ENCODE data around the gene VOPP1.

Gene VOPP1

DNA sequence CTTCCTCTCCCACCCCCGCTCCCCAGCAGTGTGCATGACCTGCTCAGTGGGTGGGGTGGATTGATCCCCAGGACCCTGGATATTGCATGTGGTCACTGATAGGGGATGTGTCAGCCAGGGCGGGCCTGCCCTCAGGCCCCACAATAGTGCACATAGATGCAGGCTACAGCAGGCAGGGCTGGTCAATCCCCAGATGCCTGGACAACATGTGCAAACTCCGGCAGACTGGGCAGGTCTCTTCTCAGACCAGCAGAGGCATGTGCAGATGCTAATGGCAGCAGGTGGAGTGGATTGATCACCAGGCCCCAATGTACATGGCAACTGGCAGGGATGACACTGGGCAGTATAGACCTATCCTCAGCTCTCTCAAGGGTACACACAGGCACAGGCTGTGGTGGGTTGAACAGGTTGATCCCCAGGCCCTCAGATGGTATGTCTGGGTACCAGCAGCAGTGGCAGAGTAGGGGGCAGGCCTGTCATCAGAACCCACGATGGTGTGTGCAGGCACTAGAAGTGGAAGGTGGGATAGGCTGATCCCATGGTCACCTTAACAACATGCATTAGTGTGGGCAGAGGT is 108.5 kb downstream of the VOPP1 start:
- no peak for DNase-seq

DNA sequence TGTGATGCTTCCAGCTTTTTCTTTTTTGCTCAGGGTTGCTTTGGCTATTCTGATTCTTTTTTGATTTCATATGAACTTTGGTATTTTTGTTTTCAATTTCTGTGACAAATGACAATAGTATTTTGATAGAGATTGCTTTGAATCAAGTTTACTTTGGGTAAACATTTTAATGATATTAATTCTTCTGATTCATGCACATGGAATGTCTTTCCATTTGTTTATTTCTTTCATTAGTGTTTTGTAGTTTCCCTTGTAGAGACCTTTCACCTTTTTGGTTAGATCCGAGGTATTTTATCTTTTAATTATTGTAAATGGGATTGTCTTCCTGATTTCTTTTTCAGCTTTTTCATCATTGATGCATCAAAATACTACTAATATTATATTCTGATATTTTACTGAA is 114.0 kb downstream of the VOPP1 start:
- DNase-seq = no peak

DNA sequence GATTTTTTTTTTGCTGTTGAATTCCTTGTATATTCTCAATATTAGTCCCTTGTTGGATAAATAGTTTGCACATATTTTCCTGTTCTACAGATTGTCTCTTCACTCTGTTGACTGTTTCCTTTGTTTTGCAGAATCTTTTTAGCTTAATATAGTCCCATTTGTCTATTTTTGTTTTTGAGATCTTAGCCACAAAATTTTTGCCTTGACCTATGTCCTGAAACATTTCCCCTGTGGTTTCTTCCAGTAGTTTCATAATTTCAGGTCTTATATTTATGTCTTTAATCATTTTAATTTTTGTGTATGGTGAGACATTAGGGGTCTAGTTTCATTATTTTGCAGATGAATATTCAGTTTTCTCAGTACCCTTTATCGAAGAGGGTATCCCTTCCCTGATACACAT is 114.5 kb downstream of the VOPP1 start:
- DNase-seq = no peak

DNA sequence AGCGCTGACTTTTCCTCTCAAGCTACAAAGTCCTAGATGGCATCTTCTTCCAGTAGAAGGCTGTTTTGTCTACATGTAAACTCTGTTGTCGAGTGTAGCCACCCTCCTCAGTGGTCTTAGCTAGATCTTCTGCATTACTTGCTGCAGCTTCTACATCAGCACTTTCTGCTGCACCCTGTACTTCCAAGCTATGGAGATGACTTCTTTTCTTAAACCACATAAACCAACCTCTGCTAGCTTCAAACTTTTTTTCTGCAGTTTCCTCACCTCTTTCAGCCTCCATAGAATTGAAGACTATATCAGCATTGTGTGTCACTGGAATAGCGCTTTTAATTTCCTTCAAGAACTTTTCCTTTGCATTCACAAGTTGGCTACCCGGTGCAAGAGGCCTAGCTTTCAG is 119.3 kb downstream of the VOPP1 start:
- no peak for DNase-seq

DNA sequence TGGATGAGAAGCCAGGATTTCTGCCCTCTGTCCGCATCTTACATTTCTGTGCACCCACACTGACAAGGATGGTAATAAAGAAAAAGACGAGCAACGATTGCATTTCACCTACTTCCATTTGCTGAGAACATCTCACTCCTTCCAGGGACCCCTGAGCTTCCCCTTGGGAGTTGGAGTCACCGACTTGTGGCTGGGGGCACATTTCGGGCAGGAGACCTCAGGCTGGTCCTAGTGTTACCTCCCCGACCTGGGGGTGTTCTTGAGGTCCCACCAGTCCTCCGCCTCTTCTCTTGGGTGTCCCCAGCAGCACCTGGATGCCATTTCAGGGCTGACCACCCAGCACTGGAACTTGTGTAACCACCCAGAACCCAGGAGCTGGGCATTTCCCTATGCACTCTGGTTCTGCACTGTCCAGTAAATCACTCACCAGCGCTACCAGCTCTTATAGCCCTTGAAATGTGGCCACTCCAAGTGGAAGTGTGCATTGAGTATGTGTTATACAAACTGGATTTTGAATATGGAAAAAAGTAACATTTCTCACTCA is 122.2 kb downstream of the VOPP1 start:
- DNase-seq = no peak

DNA sequence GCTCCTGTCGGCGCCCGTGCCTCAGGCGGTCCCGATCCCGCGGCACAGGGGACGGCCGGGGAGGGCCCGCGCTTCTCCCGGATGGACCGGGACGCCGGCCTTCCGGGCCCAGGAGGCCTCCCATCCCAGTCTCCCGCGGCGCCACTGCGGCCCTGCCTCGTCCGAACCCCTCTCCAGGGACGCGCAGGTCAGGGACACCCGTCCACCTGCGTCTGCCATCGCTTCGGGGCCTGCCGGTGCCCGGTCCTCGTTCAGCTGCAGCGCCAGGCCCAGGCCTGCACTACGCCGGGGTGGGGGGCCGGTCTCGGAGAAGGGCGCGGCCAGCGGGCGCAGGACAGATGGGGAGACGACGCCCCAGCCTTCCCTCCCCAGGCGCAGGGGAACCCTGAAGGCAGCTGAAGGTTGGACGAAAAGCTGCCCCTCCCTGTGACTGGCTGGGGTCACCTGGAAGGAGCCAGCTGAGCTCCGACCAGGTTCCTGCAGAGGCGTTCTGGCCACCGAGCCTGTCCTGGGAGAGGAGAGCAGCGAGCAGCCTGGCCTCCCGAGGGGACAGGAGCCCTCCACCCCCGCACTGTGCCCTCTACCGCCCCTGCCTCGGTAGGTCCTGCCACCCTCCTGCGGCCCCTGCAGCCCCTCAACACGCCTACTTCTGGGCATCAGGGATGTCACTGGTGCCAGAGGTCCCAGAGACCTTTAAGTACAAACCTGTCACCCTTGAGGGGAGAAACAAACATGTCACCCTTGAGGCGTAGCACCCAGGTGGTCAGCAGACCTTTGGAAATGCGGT is 122.9 kb downstream of the VOPP1 start:
- DNase-seq = no peak

DNA sequence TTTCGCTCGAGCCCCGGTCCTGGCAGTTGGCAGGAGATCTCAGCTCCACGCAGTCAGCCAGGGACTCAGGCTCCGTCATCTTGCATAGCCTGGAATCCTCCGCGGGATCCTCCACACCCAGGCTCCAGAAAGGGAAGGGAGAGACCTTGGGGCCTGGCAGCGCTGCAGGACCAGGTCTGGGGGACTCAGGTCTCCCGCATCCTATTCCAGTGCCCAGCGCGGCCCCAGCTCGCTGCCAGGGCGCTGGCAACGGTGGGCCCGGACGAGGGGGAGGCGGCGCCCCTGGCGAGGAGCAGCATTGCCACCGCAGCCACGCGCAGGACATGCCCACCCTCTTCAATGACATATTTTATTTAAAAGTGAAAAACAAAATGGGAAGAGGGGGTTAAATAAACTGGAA is 123.8 kb downstream of the VOPP1 start:
- no peak for DNase-seq

DNA sequence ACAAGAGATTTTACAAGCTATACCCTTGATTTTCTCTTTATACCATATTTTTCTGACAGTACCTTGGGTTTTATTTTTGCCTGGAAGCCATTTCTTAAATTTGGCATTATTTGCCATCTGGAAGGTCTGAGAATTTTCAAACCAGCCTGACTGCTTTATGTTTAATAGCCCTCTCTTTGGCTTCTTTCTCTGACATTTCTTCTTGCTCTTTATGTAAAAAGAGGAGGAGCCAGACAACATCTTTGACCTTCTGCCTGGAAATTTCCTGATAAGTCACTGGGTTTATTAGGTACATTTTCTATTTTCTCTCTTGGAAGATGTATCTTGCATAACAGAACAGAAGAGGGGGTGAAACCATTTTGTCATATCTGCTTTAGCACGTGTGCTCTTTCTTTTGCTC is 127.5 kb downstream of the VOPP1 start:
- no peak for DNase-seq

DNA sequence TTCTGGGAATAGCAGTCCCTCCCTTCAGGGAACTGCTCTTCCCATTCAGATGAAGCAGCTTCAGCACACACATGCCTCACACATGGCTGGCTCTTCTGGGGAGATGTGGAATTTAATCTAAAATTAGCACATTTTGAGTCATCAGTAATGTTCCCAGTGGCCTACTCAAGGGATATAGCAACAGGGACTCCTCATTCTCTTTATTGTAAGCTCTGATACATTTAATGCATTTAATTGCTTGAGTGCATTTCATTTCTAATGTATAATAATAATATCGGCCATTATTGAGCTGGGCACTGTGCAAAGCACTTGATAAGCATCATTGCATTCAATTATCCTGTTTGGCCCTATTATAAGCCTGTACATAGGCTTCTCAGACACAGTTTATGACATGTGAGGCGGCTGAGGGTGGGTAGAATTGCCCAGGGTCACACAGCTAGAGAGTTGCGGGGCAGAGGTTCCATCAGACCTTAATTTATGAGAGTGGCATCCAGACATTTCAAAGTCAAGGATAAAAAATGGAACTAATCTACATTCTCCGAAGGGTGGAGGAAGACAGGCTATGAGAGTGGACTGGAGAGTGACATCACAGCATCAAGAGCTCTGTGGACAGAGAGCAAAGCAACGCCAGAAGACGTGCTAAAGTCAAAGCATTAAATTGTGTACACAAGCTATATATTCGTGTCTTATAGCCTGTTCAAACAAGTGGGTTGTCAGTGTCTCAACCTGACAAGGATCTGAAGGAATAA is 130.4 kb downstream of the VOPP1 start:
- DNase-seq = no peak

DNA sequence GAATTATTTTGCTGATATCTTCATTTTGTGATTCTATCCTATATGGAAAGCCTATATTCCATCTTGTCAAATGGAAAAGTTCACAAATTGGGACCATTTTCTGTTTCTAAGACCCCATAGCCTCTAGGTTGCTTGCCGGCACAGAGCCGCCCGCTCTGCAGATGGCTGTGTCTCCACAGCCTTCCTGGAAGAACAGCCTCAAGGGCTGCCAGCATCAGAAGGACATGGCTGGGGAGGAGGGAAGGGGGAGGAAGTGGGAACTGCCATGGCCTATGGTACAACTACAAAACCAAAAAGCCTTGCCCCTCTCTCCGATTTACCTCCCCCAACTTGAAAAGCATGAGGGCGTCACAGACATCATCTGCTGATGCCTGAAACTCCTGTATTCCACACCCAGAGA is 131.3 kb downstream of the VOPP1 start:
- DNase-seq = no peak

DNA sequence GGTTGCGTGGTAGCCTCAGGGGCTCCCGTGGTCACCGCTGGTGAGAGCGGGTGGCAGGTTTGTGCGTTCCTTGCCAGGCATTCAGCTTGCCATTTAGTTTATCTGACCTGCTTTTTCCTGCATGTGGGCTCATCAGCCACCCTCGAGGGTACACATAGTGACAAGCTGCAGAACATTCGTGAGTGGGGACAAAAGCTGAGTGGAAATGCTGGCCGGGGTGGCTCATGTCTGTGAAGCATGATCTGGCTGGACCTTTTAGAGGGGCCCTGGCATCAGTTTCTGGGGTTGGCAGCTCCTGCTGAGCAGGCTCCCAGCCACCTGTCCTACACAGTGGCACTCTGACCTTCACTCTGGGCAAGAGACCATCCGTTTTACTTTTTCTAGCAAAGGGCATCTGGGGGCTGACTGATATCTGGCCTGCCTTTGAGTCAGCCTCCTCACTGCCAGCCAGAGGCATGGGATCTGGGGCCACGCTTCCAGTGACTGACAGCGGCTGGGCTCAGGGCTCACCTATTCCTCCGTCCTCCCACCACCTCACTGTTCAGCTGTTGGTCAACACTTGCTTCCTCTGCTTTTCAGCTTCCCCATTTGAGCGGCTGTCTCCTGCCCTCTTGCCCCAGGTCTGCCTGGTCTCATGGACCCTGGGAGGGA is 132.1 kb downstream of the VOPP1 start:
- no peak for DNase-seq

DNA sequence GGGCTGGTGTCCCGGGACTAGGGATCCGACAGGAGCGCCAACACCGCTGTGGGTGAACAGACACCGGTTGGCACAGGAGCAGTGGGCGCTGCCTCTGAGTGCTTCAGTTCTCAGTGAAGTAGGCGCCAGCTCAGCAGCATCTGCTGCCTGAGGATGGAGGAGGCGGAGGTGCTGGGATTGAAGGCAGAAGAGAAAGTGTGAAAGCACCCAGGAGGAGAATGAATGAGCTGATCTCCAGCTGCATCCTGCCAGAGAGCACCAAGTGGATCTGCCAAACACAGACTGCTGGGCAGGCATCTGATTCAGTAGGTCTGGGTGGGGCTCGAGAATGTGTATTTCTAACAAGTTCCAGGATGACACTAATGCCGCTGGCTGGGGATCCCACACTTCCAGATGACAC is 132.7 kb downstream of the VOPP1 start:
- peak; percentile 34 for DNase-seq

DNA sequence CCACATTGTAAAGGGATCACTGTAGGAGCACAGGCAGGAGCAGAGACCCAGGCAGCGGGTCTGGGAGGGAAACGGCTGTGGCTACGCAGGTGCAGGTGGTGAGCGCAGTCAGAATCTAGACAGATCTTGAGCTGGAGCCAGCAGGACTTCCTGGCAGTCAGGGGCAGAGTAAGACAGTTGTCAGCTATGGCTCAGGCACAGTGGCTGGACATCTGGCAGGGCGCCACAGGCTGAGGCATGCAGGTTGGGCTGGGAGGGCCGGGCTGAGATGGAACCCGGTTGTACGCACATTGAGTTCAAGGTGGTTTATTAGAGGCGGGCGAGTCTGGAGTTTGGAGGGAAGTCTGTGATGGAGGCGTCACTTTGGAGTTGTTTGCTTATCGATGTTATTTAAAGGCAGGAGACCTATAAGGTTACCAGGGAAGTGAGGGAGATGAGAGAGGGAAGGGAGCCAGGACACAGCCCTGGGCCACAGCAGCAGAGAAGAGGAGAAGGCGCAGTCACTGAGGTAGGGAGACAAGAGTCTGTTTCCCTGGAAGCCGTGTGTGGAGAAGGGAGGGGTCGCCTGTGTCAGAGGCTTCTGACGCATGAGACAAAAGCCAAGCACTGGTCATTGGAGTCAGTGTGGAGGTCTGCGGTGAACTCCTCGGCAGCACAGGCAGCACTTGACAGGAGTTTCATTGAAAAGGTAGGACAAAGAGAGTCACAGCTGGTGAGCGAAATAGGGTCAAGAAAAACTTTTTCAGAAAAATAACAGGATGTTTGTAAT is 133.4 kb downstream of the VOPP1 start:
- DNase-seq = no peak

DNA sequence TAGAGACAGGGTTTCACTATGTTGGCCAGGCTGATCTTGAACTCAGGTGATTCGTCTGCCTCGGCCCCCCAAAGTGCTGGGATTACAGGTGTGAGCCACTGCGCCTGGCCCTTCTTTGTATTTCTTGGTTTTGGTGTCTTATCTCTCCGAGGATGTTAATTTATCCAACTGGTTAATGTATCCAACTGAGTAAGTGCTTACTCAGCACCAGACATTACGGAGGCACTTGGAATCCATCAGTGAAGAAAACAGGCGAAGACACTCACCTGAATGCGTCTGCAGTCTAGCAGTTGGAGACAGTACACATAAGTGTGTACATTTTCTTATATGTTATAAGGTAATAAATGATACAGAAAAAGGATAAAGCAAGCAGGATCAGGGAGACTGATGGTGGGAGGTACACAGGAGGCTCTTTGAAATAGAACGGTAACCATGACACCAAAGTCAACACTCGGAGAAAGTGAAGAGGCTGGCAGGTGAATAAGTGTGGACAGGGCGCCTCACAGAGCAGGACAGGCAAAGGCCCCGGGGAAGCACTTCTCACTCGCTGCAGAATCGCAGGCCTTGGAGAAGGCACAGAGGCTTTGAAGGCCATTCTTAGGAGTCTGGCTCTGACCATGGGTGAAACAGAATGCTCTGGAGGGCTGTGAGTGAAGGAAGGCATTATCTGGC is 134.1 kb downstream of the VOPP1 start:
- no peak for DNase-seq

DNA sequence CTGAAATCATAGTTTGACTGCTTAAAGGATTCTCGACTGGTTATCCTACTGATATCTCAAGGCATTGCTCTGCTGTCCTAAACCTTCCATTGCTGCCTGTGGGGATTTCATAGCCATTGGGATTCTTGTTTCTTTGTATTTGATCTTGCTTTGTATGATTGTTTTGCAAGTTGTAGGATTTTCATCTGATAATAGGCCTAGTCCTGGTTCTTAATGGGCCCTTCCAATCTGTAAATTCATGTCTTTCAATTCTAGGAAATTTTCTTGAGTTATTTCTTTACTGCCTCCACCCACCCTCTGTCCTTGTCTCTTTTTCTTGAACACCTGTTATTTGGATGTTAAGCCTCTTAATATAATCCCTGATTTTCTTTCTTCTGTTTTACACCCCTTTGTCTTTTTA is 134.9 kb downstream of the VOPP1 start:
- no peak for DNase-seq

DNA sequence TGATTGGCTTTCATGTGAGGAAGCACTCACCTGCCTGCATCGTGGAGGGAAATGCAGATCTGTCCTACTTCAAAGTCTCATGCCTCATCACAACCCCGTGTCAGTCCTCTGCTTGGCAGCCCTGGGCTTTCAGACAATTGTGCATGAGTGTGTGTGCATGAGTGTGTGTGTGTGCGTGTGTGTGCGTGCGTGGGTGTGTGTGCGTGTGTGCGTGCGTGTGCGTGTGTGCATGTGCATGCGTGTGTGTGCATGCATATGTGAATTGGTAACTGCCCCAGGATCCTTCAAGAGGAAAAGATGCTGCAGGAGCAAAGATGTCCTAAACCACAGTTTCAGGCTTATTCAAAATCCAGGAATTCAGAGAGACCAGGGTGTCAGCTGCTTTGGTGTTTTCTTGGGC is 135.8 kb downstream of the VOPP1 start:
- no peak for DNase-seq

DNA sequence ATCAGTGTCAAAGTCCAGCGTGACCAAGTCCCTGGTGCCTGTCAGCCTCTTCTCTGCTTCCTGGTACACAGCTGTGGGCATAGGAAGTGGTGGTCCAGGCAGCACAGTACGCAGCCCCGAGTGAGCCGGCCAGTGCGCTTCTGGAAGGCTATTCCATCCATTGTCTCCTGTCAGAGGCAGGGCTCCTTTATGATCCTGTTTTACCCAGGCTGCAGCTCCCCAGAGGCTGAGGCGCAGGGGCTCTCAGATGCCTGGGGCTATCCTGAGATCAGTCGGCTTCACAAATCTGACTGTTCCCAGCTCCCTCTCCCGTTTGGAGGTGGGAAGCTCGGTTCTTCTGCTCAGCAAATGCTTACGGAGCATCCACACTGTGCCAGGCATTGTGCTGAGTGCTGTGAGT is 136.8 kb downstream of the VOPP1 start:
- DNase-seq = no peak

DNA sequence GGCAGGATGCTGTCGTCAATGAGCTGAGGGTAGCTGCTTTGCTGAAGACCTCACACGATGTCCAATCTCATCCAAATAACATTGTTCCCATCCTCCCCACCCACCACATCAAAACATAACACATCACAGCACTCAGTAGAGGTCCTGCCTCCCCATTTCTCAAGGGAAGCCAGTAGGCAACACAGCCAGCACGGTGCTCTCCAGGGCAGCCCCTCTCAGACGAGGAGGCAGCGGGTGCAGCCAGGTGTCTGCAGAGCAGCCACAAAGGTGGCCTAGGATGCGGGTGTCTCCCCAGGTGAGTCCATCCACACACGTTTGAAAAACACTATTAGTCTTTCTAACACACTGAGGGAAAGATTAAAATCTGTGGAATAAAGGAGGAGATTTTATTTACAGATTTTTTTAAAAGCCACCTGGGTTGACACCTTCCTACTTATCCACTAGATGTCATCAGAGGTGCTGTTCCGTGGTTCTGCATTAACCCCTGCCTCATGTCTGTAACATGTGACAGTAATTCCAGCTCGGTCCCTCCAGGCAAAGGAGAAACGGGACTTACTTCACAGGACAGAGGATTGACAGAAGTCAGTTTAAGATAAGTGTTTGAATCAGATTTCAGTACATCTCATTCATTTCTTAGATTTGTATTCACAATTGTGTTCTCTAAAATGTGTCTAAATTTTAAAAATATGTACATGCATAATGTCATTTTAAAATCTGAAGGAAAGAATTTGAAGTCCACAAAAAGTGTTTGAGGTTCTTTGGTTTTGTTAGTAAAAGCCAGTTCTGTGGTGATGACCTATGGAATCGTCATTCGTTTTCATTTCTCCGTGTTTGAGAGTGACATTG is 139.1 kb downstream of the VOPP1 start:
- DNase-seq = no peak

DNA sequence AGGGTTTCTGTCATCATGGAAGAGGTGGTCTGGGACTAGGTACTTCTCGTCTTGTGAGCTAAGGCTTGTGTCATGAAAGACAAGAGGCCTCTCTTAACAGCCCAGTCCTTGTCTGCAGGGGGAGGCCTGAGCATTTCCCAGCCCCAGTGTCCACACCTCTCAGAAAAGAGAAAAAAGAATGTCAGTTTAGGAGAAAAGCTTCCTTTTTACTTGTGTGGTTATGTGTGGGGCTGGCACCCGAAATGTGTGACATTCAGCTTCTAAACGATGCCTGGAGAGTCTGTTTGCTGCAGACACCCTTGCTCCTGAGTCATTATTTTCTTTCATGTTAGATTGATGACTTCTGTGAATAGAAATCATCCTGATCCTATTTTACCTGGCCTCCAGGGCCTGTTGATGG is 139.8 kb downstream of the VOPP1 start:
- no peak for DNase-seq

DNA sequence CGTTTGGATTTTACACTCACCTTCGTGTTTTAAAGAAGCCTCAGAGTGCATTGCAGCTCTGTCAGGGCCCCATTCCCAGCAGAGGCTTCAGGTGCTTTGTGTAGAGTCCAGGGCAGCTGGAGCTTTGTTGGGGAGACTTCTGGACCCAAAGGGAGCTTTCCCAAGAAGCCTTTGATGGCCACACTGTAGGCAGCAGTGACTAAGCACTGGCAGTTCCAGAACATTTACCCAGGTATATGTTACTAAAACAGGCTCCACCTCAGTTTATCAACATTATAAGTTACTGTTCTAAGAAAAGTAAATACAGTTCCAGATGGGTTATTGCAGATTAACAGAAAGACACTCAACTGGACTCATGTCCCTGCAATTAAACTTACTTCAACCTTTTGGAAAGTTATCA is 140.4 kb downstream of the VOPP1 start:
- DNase-seq = no peak

All from retina (tissue), 1 donor.